ENCODE data around the gene FASTK. TPM values are rescaled to one million over a fixed set of nuclear protein-coding genes. Genes with fewer than 3 reads are reported as not detected.

The FASTK gene
- total RNA-seq, 3 donors from 2014 or later, result 78.6 to 122 (median 98.5) TPM

- no peak for TF ChIP-seq CTCF (IDR thresholded peaks at IDR 0.05)
- H3K4me1 ChIP-seq (ENCODE audit: low read depth), result peaks cover 36% of the 10 kb centered on the region
- intact Hi-C loops (cut with DNase I, micrococcal nuclease), result no loop called here
- H3K9me3 ChIP-seq, result no peaks in the 10 kb centered on the region
- no peaks in the 10 kb centered on the region for H3K36me3 ChIP-seq (ENCODE audit: low read depth)
- ATAC-seq (no peak), DNase-seq (no peak)
- peak within 1 kb of the TSS; percentile 36 for H3K4me3 ChIP-seq
Measured at GRCh38 chr7:151057506-151057988, 23.1 kb downstream of the FASTK start, which contains the start of gene CDK5. TSS of gene CDK5 (minus strand) at chr7:151057897. CDS start at chr7:151057848, 49 bp downstream.

GRCh38 chr7:151056666-151057505 is 23.7 kb downstream of the FASTK start:
- DNase-seq, result peak in 2 of 3 donors; percentile 38 to 61
- no peak for TF ChIP-seq CTCF (IDR thresholded peaks at IDR 0.05)
- no peaks in the 10 kb centered on the region for H3K36me3 ChIP-seq (ENCODE audit: low read depth)

GRCh38 chr7:151056283-151056665 is 24.3 kb downstream of the FASTK start:
- no peak for TF ChIP-seq CTCF (IDR thresholded peaks at IDR 0.05)
- intact Hi-C loops (cut with DNase I, micrococcal nuclease), result no loop called here
- H3K4me3 ChIP-seq, result no peak overlapping the region
- H3K9me3 ChIP-seq, result no peaks in the 10 kb centered on the region
- peaks cover 27% of the 10 kb centered on the region for H3K4me1 ChIP-seq (ENCODE audit: low read depth)
- ATAC-seq (no peak), DNase-seq (no peak)
- no peaks in the 10 kb centered on the region for H3K36me3 ChIP-seq (ENCODE audit: low read depth)

More at GRCh38 chr7:151056666-151057505, 23.7 kb downstream of the FASTK start:
- Histone ChIP-seq H3K9me3 (no peaks in the 10 kb centered on the region), H3K4me1 (ENCODE audit: low read depth) (peaks cover 33% of the 10 kb centered on the region), H3K4me3 (peak overlapping the region; percentile 36)
- intact Hi-C loops (cut with DNase I, micrococcal nuclease), result no loop called here
- ATAC-seq, result no peak

- no peak for ATAC-seq
Measured at GRCh38 chr7:151053751-151054150, 26.9 kb downstream of the FASTK start.

GRCh38 chr7:151053096-151053495 is 27.5 kb downstream of the FASTK start:
- Histone ChIP-seq H3K36me3 (ENCODE audit: low read depth) (no peaks in the 10 kb centered on the region), H3K4me3 (no peak overlapping the region), H3K4me1 (ENCODE audit: low read depth) (peaks cover 9% of the 10 kb centered on the region), H3K9me3 (no peaks in the 10 kb centered on the region)
- no peak for TF ChIP-seq CTCF (IDR thresholded peaks at IDR 0.05)
- ATAC-seq (no peak), DNase-seq (no peak)
- intact Hi-C loops (cut with DNase I, micrococcal nuclease), result no loop called here

More at GRCh38 chr7:151053751-151054150, 26.9 kb downstream of the FASTK start:
- DNase-seq, result no peak
- H3K4me3 ChIP-seq, result no peak overlapping the region
- no peaks in the 10 kb centered on the region for H3K9me3 ChIP-seq
- peaks cover 12% of the 10 kb centered on the region for H3K4me1 ChIP-seq (ENCODE audit: low read depth)
- intact Hi-C loops (cut with DNase I, micrococcal nuclease), result no loop called here
- no peak for TF ChIP-seq CTCF (IDR thresholded peaks at IDR 0.05)
- H3K36me3 ChIP-seq (ENCODE audit: low read depth), result no peaks in the 10 kb centered on the region

All from mucosa of descending colon (tissue), 3 donors.